Right lobe of liver (tissue), 6 donors: ENCODE measurements around the gene C13orf46. TPM values are rescaled to one million over a fixed set of nuclear protein-coding genes. Genes with fewer than 3 reads are reported as not detected.
"Not testable (repeated sequence)": the region's sequence is repeated elsewhere in the genome, so short reads cannot be mapped to it uniquely, and the experiment has no call there.

Experiments
- ATAC-seq, 4 donors: fragments of 200-7000 bp; cut with Tn5 transposase; one replicate each; pipeline ENCODE4 v1.9.1; 2020; ENCODE audit warnings: mild to moderate bottlenecking in 4 of 4, moderate library complexity in 4 of 4
- DNase-seq, 3 donors: peaks; one replicate each; pipeline ENCODE4 v3.0.0-alpha.2; 2020
- H3K27ac ChIP-seq, 3 donors: fragments of 200-600 bp; one replicate each; pipeline ENCODE4 v1.8.0; 2022
- H3K27me3 ChIP-seq, 2 donors: fragments of 200-600 bp; one replicate each; pipeline ENCODE4 v1.8.0; 2022
- H3K36me3 ChIP-seq, 4 donors: fragments of 200-600 bp; sonication (generic) in 1 of 4; one replicate each; pipeline versions ENCODE4 v1.5.1 to v1.8.0; 2017 to 2022; ENCODE audit warnings: control low read depth in 1 of 4
- H3K4me1 ChIP-seq, 4 donors: fragments of 200-600 bp; sonication (generic) in 1 of 4; one replicate each; pipeline versions ENCODE4 v1.5.1 to v1.8.0; 2017 to 2022; ENCODE audit warnings: control low read depth in 1 of 4
- H3K4me3 ChIP-seq, 3 donors: fragments of 200-600 bp; one replicate each; pipeline ENCODE4 v1.8.0; 2022
- H3K9me3 ChIP-seq, 4 donors: fragments of 200-600 bp; sonication (generic) in 1 of 4; one replicate each; pipeline versions ENCODE4 v1.5.1 to v1.8.0; 2017 to 2022; ENCODE audit warnings: control low read depth in 1 of 4
- POLR2A ChIP-seq: fragments of 450-650 bp; IDR thresholded peaks from one replicate; pipeline ENCODE4 v1.6.1; 2017; ENCODE audit warnings: antibody characterized with exemption, mild to moderate bottlenecking
- WGBS: methylation state at CpG from one replicate; pipeline ENCODE4 v1.1.6; 2018; ENCODE audit warnings: low coverage, low lambda C conversion rate; ENCODE audit not compliant: insufficient coverage; ENCODE audit errors: missing lambda C conversion rate; 5-methylcytosine and 5-hydroxymethylcytosine counted together
- intact Hi-C, 2 donors: fragments of 100-400 bp; cut with DNase I; formaldehyde crosslinking; loops; one replicate each; pipeline versions ENCODE4 v1.11.2 to v1.14.1; 2022
- total RNA-seq, 6 experiments: library from RNA; depleted of rRNA in 2 of 6; stranded (reverse); fragments of >200 nt in 2 of 6; fragmentation: NEBNext Ultra II Directional in 3 of 6; extraction: Animal tissue kit (Norgen Biotek cat#: 25700) in 3 of 6; gene quantifications; one replicate each; pipeline versions ENCODE4 v1.1.0 to v1.2.4, GENCODE V29; 2016 to 2023
- TF ChIP-seq, protein P1 (sequence below), 4 donors: fragments of 200-600 bp in 3 of 4; fragments of 450-650 bp in 1 of 4; IDR thresholded peaks; one replicate each; pipeline versions ENCODE4 v1.5.1 to v1.8.0; 2016 to 2022; ENCODE audit warnings: antibody characterized with exemption in 4 of 4, mild to moderate bottlenecking in 2 of 4
- donor health status: DM: no; HTN: yes; CAD: no.
- donor health status: DM: no; HTN: no; CAD: no.
- donor health status: DM: no; HTN: no; CAD: no.
- donor health status: DM: no; HTN: yes; CAD: no.
- donor health status: DM: no; HTN: yes; CAD: no.

The C13orf46 gene
- total RNA-seq, 6 experiments from 2014 or later, result 0.04 to 1.1 (median 0.60) TPM

DNA sequence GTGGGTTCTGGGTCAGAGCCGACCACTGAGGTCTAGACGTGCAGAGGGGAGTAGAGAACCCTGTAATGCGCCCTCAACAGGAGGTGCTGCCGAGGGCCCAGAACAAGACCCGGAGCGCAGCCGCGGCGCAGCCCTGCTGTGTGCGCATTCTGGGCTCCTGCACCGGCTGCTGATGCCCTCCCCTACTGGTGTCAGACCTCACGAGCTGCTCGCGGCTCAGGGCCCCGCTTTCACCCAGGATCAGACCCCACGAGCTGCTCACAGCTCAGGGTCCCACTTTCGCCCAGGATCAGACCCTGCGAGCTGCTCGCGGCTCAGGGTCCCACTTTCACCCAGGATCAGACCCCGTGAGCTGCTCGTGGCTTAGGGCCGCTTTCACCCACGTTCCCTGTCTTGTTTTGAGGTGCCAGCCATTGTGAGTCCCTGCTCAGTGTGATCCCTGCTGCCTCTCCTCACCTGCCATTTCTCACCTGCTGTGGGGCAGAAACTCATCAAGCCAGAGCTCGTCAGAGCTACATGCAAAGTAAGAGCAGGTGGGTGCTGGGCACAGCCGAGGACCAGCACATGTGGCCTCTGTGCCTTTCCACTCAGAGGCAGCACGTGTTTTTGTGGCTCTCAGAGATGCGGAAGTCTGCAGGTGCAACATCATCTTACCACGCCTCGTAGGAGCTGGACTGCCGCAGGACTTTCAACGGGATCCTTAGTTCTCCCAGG is 47.0 kb upstream of the C13orf46 start:
- ATAC-seq (no peak), DNase-seq (no peak)
- 88% methylated on average over 7 of the region's 32 CpGs for WGBS
- intact Hi-C loops, result no loop called here
- no peak for TF ChIP-seq POLR2A
- TF ChIP-seq, protein P1, sequence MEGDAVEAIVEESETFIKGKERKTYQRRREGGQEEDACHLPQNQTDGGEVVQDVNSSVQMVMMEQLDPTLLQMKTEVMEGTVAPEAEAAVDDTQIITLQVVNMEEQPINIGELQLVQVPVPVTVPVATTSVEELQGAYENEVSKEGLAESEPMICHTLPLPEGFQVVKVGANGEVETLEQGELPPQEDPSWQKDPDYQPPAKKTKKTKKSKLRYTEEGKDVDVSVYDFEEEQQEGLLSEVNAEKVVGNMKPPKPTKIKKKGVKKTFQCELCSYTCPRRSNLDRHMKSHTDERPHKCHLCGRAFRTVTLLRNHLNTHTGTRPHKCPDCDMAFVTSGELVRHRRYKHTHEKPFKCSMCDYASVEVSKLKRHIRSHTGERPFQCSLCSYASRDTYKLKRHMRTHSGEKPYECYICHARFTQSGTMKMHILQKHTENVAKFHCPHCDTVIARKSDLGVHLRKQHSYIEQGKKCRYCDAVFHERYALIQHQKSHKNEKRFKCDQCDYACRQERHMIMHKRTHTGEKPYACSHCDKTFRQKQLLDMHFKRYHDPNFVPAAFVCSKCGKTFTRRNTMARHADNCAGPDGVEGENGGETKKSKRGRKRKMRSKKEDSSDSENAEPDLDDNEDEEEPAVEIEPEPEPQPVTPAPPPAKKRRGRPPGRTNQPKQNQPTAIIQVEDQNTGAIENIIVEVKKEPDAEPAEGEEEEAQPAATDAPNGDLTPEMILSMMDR (IDR thresholded peaks at IDR 0.05), result no peak
- no peaks in the 10 kb centered on the region for H3K9me3 ChIP-seq
- no peaks in the 10 kb centered on the region for H3K27me3 ChIP-seq
- no peaks in the 10 kb centered on the region for H3K36me3 ChIP-seq
- H3K27ac ChIP-seq, result no peak overlapping the region
- H3K4me1 ChIP-seq, result no peaks in the 10 kb centered on the region
- no peak overlapping the region for H3K4me3 ChIP-seq

DNA sequence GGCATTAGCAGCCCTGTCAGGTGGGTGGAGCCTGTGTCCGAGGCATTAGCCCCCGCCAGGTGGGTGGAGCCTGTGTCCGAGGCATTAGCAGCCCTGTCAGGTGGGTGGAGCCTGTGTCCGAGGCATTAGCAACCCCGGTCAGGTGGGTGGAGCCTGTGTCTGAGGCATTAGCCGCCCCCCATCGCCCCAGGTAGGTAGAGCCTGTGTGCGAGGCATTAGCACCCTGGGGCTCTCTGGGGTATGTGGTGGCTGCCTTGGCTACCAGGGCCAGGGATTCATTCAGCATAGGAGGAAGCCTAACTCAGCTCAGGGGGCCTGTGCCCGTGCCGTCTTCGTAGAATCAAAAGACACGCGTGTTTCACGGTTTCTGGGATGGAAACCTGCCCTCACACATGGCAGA is 46.3 kb upstream of the C13orf46 start:
- WGBS, result no CpG with 5 or more reads among the region's 14 CpGs
- intact Hi-C loops, DNase-seq, H3K4me1 ChIP-seq, H3K9me3 ChIP-seq, H3K27me3 ChIP-seq, H3K4me3 ChIP-seq, ATAC-seq, H3K27ac ChIP-seq, H3K36me3 ChIP-seq: not testable (repeated sequence)

DNA sequence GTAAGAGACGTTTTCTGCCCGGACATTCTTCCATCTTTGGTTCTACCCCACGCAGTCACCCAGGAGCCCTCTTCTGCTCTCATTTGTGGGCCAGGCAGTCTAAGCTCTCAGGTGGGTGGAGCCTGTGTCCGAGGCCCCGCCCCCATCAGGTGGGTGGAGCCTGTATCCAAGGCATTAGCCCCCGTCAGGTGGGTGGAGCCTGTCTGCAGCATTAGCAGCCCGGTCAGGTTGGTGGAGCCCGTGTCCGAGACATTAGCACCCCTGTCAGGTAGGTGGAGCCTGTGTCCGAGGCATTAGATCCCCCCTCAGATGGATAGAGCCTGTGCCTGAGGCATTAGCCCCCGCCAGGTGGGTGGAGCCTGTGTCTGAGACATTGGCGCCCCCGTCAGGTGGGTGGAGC is 45.5 kb upstream of the C13orf46 start:
- H3K27ac ChIP-seq, result no peak overlapping the region
- WGBS, result no CpG with 5 or more reads among the region's 13 CpGs
- intact Hi-C loops, result no loop called here
- H3K27me3 ChIP-seq, result no peaks in the 10 kb centered on the region
- no peaks in the 10 kb centered on the region for H3K4me1 ChIP-seq
- DNase-seq (no peak), ATAC-seq (no peak)
- no peaks in the 10 kb centered on the region for H3K9me3 ChIP-seq
- no peaks in the 10 kb centered on the region for H3K36me3 ChIP-seq
- TF ChIP-seq, protein P1 (IDR thresholded peaks at IDR 0.05), result no peak
- no peak for TF ChIP-seq POLR2A
- H3K4me3 ChIP-seq, result no peak overlapping the region

DNA sequence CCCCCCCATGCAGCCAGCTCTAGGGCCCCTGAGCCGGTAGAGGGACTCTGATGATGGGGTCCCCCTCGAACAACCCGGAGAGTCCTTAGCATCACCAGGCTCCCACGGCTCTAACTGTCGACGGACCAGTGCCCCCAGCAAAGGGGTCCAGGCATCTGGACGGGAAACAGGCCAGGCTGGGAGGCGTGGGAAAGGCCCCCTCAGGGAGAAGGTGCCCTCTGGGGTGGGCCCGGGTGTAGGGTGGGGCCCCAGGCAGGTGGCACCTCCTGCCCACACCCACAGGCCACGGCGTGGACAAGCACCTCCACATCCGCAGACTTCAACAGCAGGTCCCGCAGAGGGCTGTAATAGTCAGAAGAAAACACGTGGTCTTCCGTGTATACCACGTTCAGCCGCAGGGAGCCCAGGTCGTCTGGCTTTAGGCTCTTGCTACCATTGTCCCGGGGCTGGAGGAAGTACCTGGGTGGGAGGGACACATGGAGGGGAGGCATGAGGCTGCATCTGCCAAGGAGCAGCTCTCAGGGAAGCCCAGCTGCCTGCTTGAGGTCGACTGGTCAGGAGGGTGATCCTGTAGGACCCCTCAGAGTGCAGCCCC is 44.7 kb upstream of the C13orf46 start:
- no peaks in the 10 kb centered on the region for H3K27me3 ChIP-seq
- intact Hi-C loops, result no loop called here
- ATAC-seq (no peak), DNase-seq (no peak)
- no peaks in the 10 kb centered on the region for H3K36me3 ChIP-seq
- TF ChIP-seq, protein P1 (IDR thresholded peaks at IDR 0.05), result no peak
- no peak for TF ChIP-seq POLR2A
- no peaks in the 10 kb centered on the region for H3K9me3 ChIP-seq
- H3K4me3 ChIP-seq, result no peak overlapping the region
- WGBS, result no CpG with 5 or more reads among the region's 20 CpGs
- no peaks in the 10 kb centered on the region for H3K4me1 ChIP-seq
- no peak overlapping the region for H3K27ac ChIP-seq

DNA sequence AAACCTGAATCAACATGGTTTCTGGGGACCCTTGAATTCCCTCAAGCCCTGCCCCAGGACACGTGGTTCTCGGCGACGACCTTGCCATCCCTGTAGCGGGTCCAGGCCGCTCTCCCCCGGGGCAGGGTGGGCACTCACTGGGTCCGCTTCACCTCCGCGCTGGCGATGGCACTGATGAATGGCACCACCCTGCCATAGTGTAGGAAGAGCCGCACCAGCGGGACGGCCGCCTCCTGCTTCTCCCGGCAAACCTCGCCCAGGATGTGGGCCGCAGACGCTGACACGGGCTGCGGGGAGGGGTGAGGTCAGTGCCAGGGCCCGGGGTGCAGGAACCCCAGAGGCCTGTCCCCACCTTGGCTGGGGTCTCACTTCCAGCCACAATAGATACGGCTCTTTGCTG is 44.1 kb upstream of the C13orf46 start:
- WGBS, result no CpG with 5 or more reads among the region's 23 CpGs
- Histone ChIP-seq H3K4me1 (no peaks in the 10 kb centered on the region), H3K27me3 (no peaks in the 10 kb centered on the region), H3K27ac (no peak overlapping the region), H3K4me3 (no peak overlapping the region), H3K36me3 (no peaks in the 10 kb centered on the region), H3K9me3 (no peaks in the 10 kb centered on the region)
- intact Hi-C loops, result no loop called here
- TF ChIP-seq, protein P1 (IDR thresholded peaks at IDR 0.05), result no peak
- TF ChIP-seq POLR2A, result no peak
- ATAC-seq (no peak), DNase-seq (no peak)
